ENCODE measurements around the gene CFAP157. TPM values are rescaled to one million over a fixed set of nuclear protein-coding genes. Genes with fewer than 3 reads are reported as not detected.

The CFAP157 gene
- total RNA-seq, 1 experiment from 2014 or later = 0.22 TPM

DNA sequence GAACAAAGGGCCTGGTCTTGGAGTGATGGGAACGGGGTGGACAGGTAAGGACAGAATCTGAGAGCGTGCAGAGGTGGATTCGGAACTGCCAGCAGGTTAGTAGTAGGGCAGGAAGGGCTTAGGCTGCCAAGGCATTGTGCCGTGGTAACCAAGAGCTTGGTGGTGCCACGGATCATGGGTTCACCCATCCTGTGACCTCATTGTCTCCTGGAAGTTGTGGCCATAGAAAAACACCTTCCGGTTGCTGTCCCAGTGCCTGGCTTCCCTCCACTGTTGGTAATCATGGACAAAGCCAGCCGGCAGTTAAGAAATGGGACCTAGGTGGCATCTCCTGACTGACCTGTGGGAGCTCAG is 42.5 kb upstream of the CFAP157 start:
- intact Hi-C loops (cut with micrococcal nuclease) = no loop called here
- no peaks in the 10 kb centered on the region for H3K9me2 ChIP-seq (ENCODE audit: insufficient read depth)
- H2AFZ ChIP-seq (ENCODE audit: low read depth, low read length, poor library complexity, severe bottlenecking) = no peak overlapping the region
- H3K4me2 ChIP-seq (ENCODE audit: low read length) = no peak overlapping the region
- no peaks in the 10 kb centered on the region for H3K79me2 ChIP-seq (ENCODE audit: insufficient read depth, low read length)
- H3K9ac ChIP-seq (ENCODE audit: low read length) = no peak overlapping the region
- ATAC-seq = no peak
- H3K9me3 ChIP-seq (ENCODE audit: control insufficient read depth in 1 of 2, insufficient read depth in 1 of 2, low read depth in 1 of 2, low read length in 2 of 2) = no peaks in the 10 kb centered on the region
- H3K36me3 ChIP-seq (ENCODE audit: control insufficient read depth in 1 of 2, insufficient read depth in 2 of 2, low read length in 2 of 2) = no peaks in the 10 kb centered on the region
- BruUV-seq (replicated peaks) = no TSS peak
- H3K27me3 ChIP-seq (ENCODE audit: insufficient read depth, low read length) = no peaks in the 10 kb centered on the region
- H3K27ac ChIP-seq (ENCODE audit: low read depth, low read length) = no peak overlapping the region
- POLR2A ChIA-PET = no interaction called here
- no peaks in the 10 kb centered on the region for H4K20me1 ChIP-seq (ENCODE audit: insufficient read depth)
- CTCF ChIA-PET = no interaction called here
- TF ChIP-seq SP1 (IDR thresholded peaks at IDR 0.05; ENCODE audit: low read depth) = no peak
- no peak for TF ChIP-seq FOSL1 (IDR thresholded peaks at IDR 0.05; ENCODE audit: low read depth)
- TF ChIP-seq ELF1 (IDR thresholded peaks at IDR 0.05; ENCODE audit: borderline replicate concordance, low read depth) = no peak
- TF ChIP-seq TCF7L2 (IDR thresholded peaks at IDR 0.05; ENCODE audit: borderline replicate concordance, extremely low read depth, insufficient read depth, insufficient read length) = no peak
- TF ChIP-seq JUND (IDR thresholded peaks at IDR 0.05) = no peak
- no peak for TF ChIP-seq POLR2AphosphoS5 (IDR thresholded peaks at IDR 0.05; ENCODE audit: low read depth, low read length)
- TF ChIP-seq, protein P1, sequence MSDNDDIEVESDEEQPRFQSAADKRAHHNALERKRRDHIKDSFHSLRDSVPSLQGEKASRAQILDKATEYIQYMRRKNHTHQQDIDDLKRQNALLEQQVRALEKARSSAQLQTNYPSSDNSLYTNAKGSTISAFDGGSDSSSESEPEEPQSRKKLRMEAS (IDR thresholded peaks at IDR 0.05) = no peak
- TF ChIP-seq SRF (IDR thresholded peaks at IDR 0.05; ENCODE audit: low read depth) = no peak
- no peak for TF ChIP-seq CBX3 (IDR thresholded peaks at IDR 0.05; ENCODE audit: low read depth)
- no peak overlapping the region for H3K4me3 ChIP-seq (replicated peaks in 1 of 2; ENCODE audit: low read depth in 1 of 2, low read length in 2 of 2)
- no peaks in the 10 kb centered on the region for H3K4me1 ChIP-seq (ENCODE audit: control insufficient read depth in 1 of 2, insufficient read depth in 2 of 2, low read length in 2 of 2)
- no peak for DNase-seq (ENCODE audit: low read depth, low spot score)
- RAD21 ChIA-PET (ENCODE audit: low non-redundant PET in 1 of 2, low total read pairs in 2 of 2, uncharacterized antibody in 2 of 2, unreplicated experiment in 2 of 2) = no interaction called here

DNA sequence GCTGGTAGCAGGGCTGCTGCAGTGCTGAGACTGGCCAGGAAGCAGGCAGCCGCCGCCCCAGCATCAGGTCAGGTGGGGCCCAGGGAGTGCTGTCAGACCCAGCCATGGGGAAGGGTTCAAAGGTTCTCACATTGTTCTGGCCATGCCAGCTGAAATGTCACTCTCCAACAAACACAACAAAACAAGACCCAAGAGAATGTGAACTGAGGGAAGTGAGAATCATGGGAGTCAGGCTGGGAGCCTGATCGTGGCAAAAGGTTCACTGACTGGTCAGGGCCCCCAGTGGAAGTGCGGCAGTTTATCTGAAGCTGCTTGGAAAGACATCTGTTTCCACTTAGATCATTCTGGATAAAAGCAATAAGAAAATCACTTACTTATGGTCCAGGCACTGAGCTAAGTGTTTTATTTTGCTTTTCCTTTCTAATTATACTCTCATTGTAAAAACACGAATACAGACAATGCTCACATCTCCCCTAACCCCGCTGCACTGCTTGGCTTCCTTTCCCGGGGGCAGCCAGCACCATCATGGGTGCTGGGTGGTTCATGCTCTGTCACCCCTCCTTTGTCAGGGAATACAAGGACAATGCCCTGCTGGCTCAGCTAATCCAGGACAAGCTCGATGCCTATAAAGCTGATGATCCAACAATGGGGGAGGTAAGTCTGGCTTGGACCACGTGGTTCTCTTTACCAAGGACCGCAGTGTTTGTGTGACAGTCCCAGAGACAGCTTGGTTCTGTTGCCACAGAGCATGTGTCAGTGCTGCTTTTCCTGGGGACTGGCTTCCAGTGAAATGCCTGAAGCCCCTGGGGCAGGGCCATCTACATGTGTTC is 41.9 kb upstream of the CFAP157 start:
- POLR2A ChIA-PET = no interaction called here

More for the DNA sequence above, 41.9 kb upstream of the CFAP157 start:
- no TSS peak for BruUV-seq (replicated peaks)
- no peaks in the 10 kb centered on the region for H3K36me3 ChIP-seq (ENCODE audit: control insufficient read depth in 1 of 2, insufficient read depth in 2 of 2, low read length in 2 of 2)
- H3K27ac ChIP-seq (ENCODE audit: low read depth, low read length) = no peak overlapping the region
- H2AFZ ChIP-seq (ENCODE audit: low read depth, low read length, poor library complexity, severe bottlenecking) = no peak overlapping the region
- ChIA-PET CTCF (no interaction called here), RAD21 (ENCODE audit: low non-redundant PET in 1 of 2, low total read pairs in 2 of 2, uncharacterized antibody in 2 of 2, unreplicated experiment in 2 of 2) (no interaction called here)
- intact Hi-C loops (cut with micrococcal nuclease) = no loop called here
- no peaks in the 10 kb centered on the region for H3K9me2 ChIP-seq (ENCODE audit: insufficient read depth)
- no peak overlapping the region for H3K4me2 ChIP-seq (ENCODE audit: low read length)
- H3K79me2 ChIP-seq (ENCODE audit: insufficient read depth, low read length) = no peaks in the 10 kb centered on the region
- no peaks in the 10 kb centered on the region for H3K27me3 ChIP-seq (ENCODE audit: insufficient read depth, low read length)
- no peaks in the 10 kb centered on the region for H4K20me1 ChIP-seq (ENCODE audit: insufficient read depth)
- H3K9ac ChIP-seq (ENCODE audit: low read length) = no peak overlapping the region
- TF ChIP-seq EZH2 (IDR thresholded peaks at IDR 0.05) = no peak
- TF ChIP-seq ZNF274 (IDR thresholded peaks at IDR 0.05; ENCODE audit: low read depth, low read length) = no peak
- no peak for TF ChIP-seq SP1 (IDR thresholded peaks at IDR 0.05; ENCODE audit: low read depth)
- TF ChIP-seq POLR2AphosphoS5 (IDR thresholded peaks at IDR 0.05; ENCODE audit: low read depth, low read length) = no peak
- no peak for TF ChIP-seq CEBPB (IDR thresholded peaks at IDR 0.05; ENCODE audit: low read depth)
- TF ChIP-seq, protein P2, sequence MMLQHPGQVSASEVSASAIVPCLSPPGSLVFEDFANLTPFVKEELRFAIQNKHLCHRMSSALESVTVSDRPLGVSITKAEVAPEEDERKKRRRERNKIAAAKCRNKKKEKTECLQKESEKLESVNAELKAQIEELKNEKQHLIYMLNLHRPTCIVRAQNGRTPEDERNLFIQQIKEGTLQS (IDR thresholded peaks at IDR 0.05) = no peak
- TF ChIP-seq, protein P3, sequence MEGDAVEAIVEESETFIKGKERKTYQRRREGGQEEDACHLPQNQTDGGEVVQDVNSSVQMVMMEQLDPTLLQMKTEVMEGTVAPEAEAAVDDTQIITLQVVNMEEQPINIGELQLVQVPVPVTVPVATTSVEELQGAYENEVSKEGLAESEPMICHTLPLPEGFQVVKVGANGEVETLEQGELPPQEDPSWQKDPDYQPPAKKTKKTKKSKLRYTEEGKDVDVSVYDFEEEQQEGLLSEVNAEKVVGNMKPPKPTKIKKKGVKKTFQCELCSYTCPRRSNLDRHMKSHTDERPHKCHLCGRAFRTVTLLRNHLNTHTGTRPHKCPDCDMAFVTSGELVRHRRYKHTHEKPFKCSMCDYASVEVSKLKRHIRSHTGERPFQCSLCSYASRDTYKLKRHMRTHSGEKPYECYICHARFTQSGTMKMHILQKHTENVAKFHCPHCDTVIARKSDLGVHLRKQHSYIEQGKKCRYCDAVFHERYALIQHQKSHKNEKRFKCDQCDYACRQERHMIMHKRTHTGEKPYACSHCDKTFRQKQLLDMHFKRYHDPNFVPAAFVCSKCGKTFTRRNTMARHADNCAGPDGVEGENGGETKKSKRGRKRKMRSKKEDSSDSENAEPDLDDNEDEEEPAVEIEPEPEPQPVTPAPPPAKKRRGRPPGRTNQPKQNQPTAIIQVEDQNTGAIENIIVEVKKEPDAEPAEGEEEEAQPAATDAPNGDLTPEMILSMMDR (IDR thresholded peaks at IDR 0.05 in 2 of 3, conservative IDR thresholded peaks at IDR 0.05 in 1 of 3; ENCODE audit: borderline replicate concordance in 1 of 3, insufficient read depth in 1 of 3, low read depth in 2 of 3, low read length in 2 of 3) = no peak
- no peak for TF ChIP-seq ZFX (IDR thresholded peaks at IDR 0.05)
- no peak for TF ChIP-seq CBX3 (IDR thresholded peaks at IDR 0.05; ENCODE audit: low read depth)
- no peak for TF ChIP-seq TCF7L2 (IDR thresholded peaks at IDR 0.05; ENCODE audit: borderline replicate concordance, extremely low read depth, insufficient read depth, insufficient read length)
- no peaks in the 10 kb centered on the region for H3K4me1 ChIP-seq (ENCODE audit: control insufficient read depth in 1 of 2, insufficient read depth in 2 of 2, low read length in 2 of 2)
- H3K4me3 ChIP-seq (replicated peaks in 1 of 2; ENCODE audit: low read depth in 1 of 2, low read length in 2 of 2) = no peak overlapping the region
- DNase-seq (ENCODE audit: low read depth, low spot score) = no peak
- H3K9me3 ChIP-seq (ENCODE audit: control insufficient read depth in 1 of 2, insufficient read depth in 1 of 2, low read depth in 1 of 2, low read length in 2 of 2) = no peaks in the 10 kb centered on the region
- ATAC-seq = no peak
